C4-2B (cell line): ENCODE data around the gene PDZRN4.

Experiments
- CTCF ChIP-seq: fragments of 450-650 bp; conservative IDR thresholded peaks from 2 replicates; pipeline ENCODE4 v1.5.1; 2017; ENCODE audit warnings: mild to moderate bottlenecking
- ZFX ChIP-seq: fragments of 450-650 bp; IDR thresholded peaks from 2 replicates; pipeline ENCODE4 v1.6.1; 2017

GRCh38 chr12:41221491-41221890 lies 33.4 kb downstream of the PDZRN4 start:
- TF ChIP-seq CTCF: no peak
- TF ChIP-seq ZFX: no peak
